H1 (cell line): ENCODE measurements around the gene BCL11A.

ENCODE experiments used
- CHD2 ChIP-seq: IDR thresholded peaks from 2 replicates; pipeline ENCODE4 v1.6.1; 2012; ENCODE audit warnings: low read length, improper control_type of control experiment
- HDAC2 ChIP-seq, 2 experiments: fragments of 300-600 bp in 1 of 2; sonication (generic) in 1 of 2; IDR thresholded peaks; 2 replicates each; pipeline ENCODE4 v1.6.1; 2011 to 2012; ENCODE audit warnings: low read depth in 2 of 2, low read length in 2 of 2, mild to moderate bottlenecking in 2 of 2, moderate library complexity in 2 of 2, borderline replicate concordance in 1 of 2, inconsistent platforms in 1 of 2
- TAF1 ChIP-seq: IDR thresholded peaks from 2 replicates; pipeline ENCODE4 v1.6.1; 2011; ENCODE audit warnings: mild to moderate bottlenecking, low read depth, low read length
- YY1 ChIP-seq: IDR thresholded peaks from 2 replicates; pipeline ENCODE4 v1.6.1; 2011; ENCODE audit warnings: low read depth, mild to moderate bottlenecking, low read length
- ZNF274 ChIP-seq: IDR thresholded peaks from 2 replicates; pipeline ENCODE4 v1.7.0; 2012; ENCODE audit warnings: low read length, borderline replicate concordance; ENCODE audit errors: extremely low read depth
- TF ChIP-seq, protein P1 (sequence below), 3 experiments: IDR thresholded peaks; 1 replicate in 2 of 3; 2 replicates in 1 of 3; pipeline versions ENCODE4 v1.5.1 to v1.6.1; 2011; ENCODE audit warnings: low read length in 3 of 3, mild to moderate bottlenecking in 3 of 3, inconsistent platforms in 2 of 3, low read depth in 1 of 3, moderate library complexity in 1 of 3; ENCODE audit not compliant: insufficient read depth in 1 of 3; ENCODE audit errors: control extremely low read depth in 1 of 3
- TF ChIP-seq, protein P2 (sequence below): fragments of 300-600 bp; sonication (generic); IDR thresholded peaks from 2 replicates; pipeline ENCODE4 v1.7.1; 2012; ENCODE audit warnings: low read length, moderate library complexity, mild to moderate bottlenecking, inconsistent platforms; ENCODE audit not compliant: insufficient replicate concordance
- TF ChIP-seq, protein P3 (sequence below): IDR thresholded peaks from 2 replicates; pipeline ENCODE4 v1.6.1; 2012; ENCODE audit warnings: inconsistent platforms

DNA sequence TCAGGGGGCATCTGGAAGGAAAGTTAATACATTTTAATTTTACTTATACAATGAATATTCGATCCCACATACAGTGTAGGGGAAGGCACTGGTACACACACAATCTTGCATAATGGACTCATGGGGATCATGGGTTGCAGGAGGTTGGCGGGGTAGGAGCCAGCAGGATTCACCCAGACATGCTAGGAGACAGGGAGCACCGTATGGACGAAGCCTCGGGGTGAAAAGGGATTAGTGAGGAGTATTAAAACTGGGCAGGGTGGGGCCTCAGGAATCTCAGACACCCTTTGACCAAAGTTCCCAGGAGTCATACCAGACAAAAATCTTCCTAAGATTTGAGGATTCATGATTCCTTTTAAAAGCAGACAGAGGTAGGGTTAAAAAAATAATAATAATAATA lies 140.8 kb downstream of the BCL11A start:
- TF ChIP-seq, protein P1, sequence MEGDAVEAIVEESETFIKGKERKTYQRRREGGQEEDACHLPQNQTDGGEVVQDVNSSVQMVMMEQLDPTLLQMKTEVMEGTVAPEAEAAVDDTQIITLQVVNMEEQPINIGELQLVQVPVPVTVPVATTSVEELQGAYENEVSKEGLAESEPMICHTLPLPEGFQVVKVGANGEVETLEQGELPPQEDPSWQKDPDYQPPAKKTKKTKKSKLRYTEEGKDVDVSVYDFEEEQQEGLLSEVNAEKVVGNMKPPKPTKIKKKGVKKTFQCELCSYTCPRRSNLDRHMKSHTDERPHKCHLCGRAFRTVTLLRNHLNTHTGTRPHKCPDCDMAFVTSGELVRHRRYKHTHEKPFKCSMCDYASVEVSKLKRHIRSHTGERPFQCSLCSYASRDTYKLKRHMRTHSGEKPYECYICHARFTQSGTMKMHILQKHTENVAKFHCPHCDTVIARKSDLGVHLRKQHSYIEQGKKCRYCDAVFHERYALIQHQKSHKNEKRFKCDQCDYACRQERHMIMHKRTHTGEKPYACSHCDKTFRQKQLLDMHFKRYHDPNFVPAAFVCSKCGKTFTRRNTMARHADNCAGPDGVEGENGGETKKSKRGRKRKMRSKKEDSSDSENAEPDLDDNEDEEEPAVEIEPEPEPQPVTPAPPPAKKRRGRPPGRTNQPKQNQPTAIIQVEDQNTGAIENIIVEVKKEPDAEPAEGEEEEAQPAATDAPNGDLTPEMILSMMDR (IDR thresholded peaks at IDR 0.05; ENCODE audit: control extremely low read depth in 1 of 3, insufficient read depth in 1 of 3, low read depth in 1 of 3, low read length in 3 of 3), result no peak
- TF ChIP-seq HDAC2 (IDR thresholded peaks at IDR 0.05; ENCODE audit: borderline replicate concordance in 1 of 2, low read depth in 2 of 2, low read length in 2 of 2) (no peak), ZNF274 (no peak), CHD2 (no peak), TAF1 (no peak), YY1 (no peak)
- TF ChIP-seq, protein P2, sequence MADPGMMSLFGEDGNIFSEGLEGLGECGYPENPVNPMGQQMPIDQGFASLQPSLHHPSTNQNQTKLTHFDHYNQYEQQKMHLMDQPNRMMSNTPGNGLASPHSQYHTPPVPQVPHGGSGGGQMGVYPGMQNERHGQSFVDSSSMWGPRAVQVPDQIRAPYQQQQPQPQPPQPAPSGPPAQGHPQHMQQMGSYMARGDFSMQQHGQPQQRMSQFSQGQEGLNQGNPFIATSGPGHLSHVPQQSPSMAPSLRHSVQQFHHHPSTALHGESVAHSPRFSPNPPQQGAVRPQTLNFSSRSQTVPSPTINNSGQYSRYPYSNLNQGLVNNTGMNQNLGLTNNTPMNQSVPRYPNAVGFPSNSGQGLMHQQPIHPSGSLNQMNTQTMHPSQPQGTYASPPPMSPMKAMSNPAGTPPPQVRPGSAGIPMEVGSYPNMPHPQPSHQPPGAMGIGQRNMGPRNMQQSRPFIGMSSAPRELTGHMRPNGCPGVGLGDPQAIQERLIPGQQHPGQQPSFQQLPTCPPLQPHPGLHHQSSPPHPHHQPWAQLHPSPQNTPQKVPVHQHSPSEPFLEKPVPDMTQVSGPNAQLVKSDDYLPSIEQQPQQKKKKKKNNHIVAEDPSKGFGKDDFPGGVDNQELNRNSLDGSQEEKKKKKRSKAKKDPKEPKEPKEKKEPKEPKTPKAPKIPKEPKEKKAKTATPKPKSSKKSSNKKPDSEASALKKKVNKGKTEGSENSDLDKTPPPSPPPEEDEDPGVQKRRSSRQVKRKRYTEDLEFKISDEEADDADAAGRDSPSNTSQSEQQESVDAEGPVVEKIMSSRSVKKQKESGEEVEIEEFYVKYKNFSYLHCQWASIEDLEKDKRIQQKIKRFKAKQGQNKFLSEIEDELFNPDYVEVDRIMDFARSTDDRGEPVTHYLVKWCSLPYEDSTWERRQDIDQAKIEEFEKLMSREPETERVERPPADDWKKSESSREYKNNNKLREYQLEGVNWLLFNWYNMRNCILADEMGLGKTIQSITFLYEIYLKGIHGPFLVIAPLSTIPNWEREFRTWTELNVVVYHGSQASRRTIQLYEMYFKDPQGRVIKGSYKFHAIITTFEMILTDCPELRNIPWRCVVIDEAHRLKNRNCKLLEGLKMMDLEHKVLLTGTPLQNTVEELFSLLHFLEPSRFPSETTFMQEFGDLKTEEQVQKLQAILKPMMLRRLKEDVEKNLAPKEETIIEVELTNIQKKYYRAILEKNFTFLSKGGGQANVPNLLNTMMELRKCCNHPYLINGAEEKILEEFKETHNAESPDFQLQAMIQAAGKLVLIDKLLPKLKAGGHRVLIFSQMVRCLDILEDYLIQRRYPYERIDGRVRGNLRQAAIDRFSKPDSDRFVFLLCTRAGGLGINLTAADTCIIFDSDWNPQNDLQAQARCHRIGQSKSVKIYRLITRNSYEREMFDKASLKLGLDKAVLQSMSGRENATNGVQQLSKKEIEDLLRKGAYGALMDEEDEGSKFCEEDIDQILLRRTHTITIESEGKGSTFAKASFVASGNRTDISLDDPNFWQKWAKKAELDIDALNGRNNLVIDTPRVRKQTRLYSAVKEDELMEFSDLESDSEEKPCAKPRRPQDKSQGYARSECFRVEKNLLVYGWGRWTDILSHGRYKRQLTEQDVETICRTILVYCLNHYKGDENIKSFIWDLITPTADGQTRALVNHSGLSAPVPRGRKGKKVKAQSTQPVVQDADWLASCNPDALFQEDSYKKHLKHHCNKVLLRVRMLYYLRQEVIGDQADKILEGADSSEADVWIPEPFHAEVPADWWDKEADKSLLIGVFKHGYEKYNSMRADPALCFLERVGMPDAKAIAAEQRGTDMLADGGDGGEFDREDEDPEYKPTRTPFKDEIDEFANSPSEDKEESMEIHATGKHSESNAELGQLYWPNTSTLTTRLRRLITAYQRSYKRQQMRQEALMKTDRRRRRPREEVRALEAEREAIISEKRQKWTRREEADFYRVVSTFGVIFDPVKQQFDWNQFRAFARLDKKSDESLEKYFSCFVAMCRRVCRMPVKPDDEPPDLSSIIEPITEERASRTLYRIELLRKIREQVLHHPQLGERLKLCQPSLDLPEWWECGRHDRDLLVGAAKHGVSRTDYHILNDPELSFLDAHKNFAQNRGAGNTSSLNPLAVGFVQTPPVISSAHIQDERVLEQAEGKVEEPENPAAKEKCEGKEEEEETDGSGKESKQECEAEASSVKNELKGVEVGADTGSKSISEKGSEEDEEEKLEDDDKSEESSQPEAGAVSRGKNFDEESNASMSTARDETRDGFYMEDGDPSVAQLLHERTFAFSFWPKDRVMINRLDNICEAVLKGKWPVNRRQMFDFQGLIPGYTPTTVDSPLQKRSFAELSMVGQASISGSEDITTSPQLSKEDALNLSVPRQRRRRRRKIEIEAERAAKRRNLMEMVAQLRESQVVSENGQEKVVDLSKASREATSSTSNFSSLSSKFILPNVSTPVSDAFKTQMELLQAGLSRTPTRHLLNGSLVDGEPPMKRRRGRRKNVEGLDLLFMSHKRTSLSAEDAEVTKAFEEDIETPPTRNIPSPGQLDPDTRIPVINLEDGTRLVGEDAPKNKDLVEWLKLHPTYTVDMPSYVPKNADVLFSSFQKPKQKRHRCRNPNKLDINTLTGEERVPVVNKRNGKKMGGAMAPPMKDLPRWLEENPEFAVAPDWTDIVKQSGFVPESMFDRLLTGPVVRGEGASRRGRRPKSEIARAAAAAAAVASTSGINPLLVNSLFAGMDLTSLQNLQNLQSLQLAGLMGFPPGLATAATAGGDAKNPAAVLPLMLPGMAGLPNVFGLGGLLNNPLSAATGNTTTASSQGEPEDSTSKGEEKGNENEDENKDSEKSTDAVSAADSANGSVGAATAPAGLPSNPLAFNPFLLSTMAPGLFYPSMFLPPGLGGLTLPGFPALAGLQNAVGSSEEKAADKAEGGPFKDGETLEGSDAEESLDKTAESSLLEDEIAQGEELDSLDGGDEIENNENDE, result no peak
- TF ChIP-seq, protein P3, sequence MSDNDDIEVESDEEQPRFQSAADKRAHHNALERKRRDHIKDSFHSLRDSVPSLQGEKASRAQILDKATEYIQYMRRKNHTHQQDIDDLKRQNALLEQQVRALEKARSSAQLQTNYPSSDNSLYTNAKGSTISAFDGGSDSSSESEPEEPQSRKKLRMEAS, result no peak
